ENCODE results near the gene ONECUT3. TPM values are rescaled to one million over a fixed set of nuclear protein-coding genes. Genes with fewer than 3 reads are reported as not detected.

Gene ONECUT3
- total RNA-seq, 1 experiment from 2014 or later, result 0.02 TPM

DNA sequence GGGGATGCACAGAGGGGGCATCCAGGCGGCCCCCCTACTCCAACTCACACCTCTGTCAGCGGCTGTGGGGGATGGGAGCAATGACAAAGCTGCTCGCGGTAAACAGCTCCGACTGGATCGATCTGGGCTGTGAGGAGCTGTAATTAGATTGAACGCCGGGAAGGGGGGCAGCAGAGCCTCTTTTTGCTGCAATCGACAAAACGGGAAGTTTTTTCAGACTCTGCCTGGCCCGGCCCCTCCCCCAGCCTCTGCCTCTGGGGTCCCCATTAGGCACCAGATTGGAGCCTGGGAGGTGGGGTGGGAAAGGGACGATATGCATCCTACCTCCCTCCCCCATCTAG is 16.3 kb downstream of the ONECUT3 start:
- Mint-ChIP-seq H3K27me3 (ENCODE audit: insufficient read depth, unreplicated experiment) (peaks cover 10% of the 10 kb centered on the region), H3K36me3 (ENCODE audit: insufficient read depth, unreplicated experiment) (no peaks in the 10 kb centered on the region), H3K4me3 (ENCODE audit: unreplicated experiment) (no peak overlapping the region), H3K4me1 (ENCODE audit: insufficient read depth, unreplicated experiment) (peaks cover 25% of the 10 kb centered on the region), H3K27ac (ENCODE audit: low read depth, unreplicated experiment) (no peak overlapping the region), H3K9me3 (ENCODE audit: unreplicated experiment) (peaks cover 8% of the 10 kb centered on the region)
- DNase-seq (ENCODE audit: unreplicated experiment), result no peak
- POLR2A ChIA-PET, result no interaction called here
- intact Hi-C loops (cut with micrococcal nuclease), result no loop called here
- CTCF ChIA-PET, result interaction anchor here (0.9 to 5.6 kb wide), 3 partner anchors 12 to 97 kb away, joined by 3 to 54 read pairs (median 11); no protein-coding TSS in a partner anchor
- BruUV-seq (replicated peaks), result no TSS peak
- TF ChIP-seq, protein P1, sequence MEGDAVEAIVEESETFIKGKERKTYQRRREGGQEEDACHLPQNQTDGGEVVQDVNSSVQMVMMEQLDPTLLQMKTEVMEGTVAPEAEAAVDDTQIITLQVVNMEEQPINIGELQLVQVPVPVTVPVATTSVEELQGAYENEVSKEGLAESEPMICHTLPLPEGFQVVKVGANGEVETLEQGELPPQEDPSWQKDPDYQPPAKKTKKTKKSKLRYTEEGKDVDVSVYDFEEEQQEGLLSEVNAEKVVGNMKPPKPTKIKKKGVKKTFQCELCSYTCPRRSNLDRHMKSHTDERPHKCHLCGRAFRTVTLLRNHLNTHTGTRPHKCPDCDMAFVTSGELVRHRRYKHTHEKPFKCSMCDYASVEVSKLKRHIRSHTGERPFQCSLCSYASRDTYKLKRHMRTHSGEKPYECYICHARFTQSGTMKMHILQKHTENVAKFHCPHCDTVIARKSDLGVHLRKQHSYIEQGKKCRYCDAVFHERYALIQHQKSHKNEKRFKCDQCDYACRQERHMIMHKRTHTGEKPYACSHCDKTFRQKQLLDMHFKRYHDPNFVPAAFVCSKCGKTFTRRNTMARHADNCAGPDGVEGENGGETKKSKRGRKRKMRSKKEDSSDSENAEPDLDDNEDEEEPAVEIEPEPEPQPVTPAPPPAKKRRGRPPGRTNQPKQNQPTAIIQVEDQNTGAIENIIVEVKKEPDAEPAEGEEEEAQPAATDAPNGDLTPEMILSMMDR (IDR thresholded peaks at IDR 0.05; ENCODE audit: unreplicated experiment), result no peak

GRCh38 chr19:1770866-1771576 is 17.7 kb downstream of the ONECUT3 start:
- no peaks in the 10 kb centered on the region for H3K27me3 Mint-ChIP-seq (ENCODE audit: insufficient read depth, unreplicated experiment)
- peaks cover 29% of the 10 kb centered on the region for H3K4me1 Mint-ChIP-seq (ENCODE audit: insufficient read depth, unreplicated experiment)
- ChIA-PET CTCF (interaction anchor here (0.5 to 5.6 kb wide), 10 partner anchors 10 to 269 kb away, joined by 3 to 54 read pairs (median 4); no protein-coding TSS in a partner anchor), POLR2A (interaction anchor here (0.7 to 2.1 kb wide), 5 partner anchors 24 to 178 kb away, joined by 3 to 8 read pairs (median 4); partner anchors contain the start of genes MBD3 and TCF3)
- BruUV-seq (replicated peaks), result no TSS peak
- H3K27ac Mint-ChIP-seq (ENCODE audit: low read depth, unreplicated experiment), result no peak overlapping the region
- peaks cover 8% of the 10 kb centered on the region for H3K9me3 Mint-ChIP-seq (ENCODE audit: unreplicated experiment)
- TF ChIP-seq, protein P1 (IDR thresholded peaks at IDR 0.05; ENCODE audit: unreplicated experiment), result no peak
- no peaks in the 10 kb centered on the region for H3K36me3 Mint-ChIP-seq (ENCODE audit: insufficient read depth, unreplicated experiment)
- H3K4me3 Mint-ChIP-seq (ENCODE audit: unreplicated experiment), result no peak overlapping the region
- DNase-seq (ENCODE audit: unreplicated experiment), result no peak
- intact Hi-C loops (cut with micrococcal nuclease), result no loop called here

GRCh38 chr19:1773184-1773583 is 19.9 kb downstream of the ONECUT3 start:
- H3K4me1 Mint-ChIP-seq (ENCODE audit: insufficient read depth, unreplicated experiment), result peaks cover 29% of the 10 kb centered on the region
- POLR2A ChIA-PET, result interaction anchor here (0.6 to 1.6 kb wide), 15 partner anchors 8 to 520 kb away, joined by 3 to 23 read pairs (median 3); partner anchors contain the start of genes MBD3, TCF3 and UQCR11
- BruUV-seq (replicated peaks), result no TSS peak
- peak overlapping the region; percentile 44 for H3K27ac Mint-ChIP-seq (ENCODE audit: low read depth, unreplicated experiment)
- peak overlapping the region; percentile 24 for H3K4me3 Mint-ChIP-seq (ENCODE audit: unreplicated experiment)
- H3K27me3 Mint-ChIP-seq (ENCODE audit: insufficient read depth, unreplicated experiment), result no peaks in the 10 kb centered on the region
- CTCF ChIA-PET, result interaction anchor here (0.6 to 5.6 kb wide), 9 partner anchors 9 to 265 kb away, joined by 3 to 54 read pairs (median 3); no protein-coding TSS in a partner anchor
- no peaks in the 10 kb centered on the region for H3K36me3 Mint-ChIP-seq (ENCODE audit: insufficient read depth, unreplicated experiment)
- intact Hi-C loops (cut with micrococcal nuclease), result no loop called here
- peak; percentile 93 for DNase-seq (ENCODE audit: unreplicated experiment)
- TF ChIP-seq, protein P1 (IDR thresholded peaks at IDR 0.05; ENCODE audit: unreplicated experiment), result no peak
- peaks cover 8% of the 10 kb centered on the region for H3K9me3 Mint-ChIP-seq (ENCODE audit: unreplicated experiment)

DNA sequence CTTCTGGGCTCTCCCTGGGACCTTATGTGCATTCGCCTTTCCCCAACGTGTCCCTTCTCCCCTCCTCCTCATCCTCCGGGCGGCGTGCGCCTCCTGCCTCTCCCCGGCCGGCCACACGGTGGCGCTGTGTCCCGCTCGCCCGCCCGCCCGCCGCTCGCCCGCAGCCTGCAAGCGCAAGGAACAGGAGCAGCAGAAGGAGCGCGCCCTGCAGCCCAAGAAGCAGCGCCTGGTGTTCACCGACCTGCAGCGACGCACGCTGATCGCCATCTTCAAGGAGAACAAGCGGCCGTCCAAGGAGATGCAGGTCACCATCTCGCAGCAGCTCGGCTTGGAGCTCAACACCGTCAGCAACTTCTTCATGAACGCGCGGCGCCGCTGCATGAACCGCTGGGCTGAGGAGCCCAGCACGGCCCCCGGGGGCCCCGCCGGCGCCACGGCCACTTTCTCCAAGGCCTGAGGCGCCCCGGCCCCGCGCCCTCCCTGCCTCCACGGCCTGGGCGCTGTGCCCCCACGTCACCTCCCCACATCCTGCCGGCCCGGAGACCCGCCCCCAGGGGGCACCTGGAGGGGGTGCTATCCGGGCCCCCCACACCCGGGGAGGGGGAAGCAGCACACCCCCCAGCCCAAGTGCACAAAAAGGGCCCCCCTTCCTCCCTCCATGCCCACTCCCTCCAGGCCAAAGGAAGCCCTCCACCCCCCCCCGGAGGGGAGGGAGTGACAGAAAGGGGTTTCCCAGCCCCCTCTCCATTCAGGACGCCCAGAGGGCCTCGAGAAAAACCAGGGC is 21.9 kb downstream of the ONECUT3 start:
- ChIA-PET POLR2A (no interaction called here), CTCF (interaction anchor here (0.6 kb wide), 1 partner anchor 733 kb away, joined by 3 read pairs; no protein-coding TSS in a partner anchor)
- TF ChIP-seq, protein P1 (IDR thresholded peaks at IDR 0.05; ENCODE audit: unreplicated experiment), result peak; percentile 72
- peak overlapping the region; percentile 43 for H3K4me3 Mint-ChIP-seq (ENCODE audit: unreplicated experiment)
- H3K9me3 Mint-ChIP-seq (ENCODE audit: unreplicated experiment), result peaks cover 8% of the 10 kb centered on the region
- DNase-seq (ENCODE audit: unreplicated experiment), result no peak
- intact Hi-C loops (cut with micrococcal nuclease), result no loop called here
- peak overlapping the region; percentile 74 for H3K27ac Mint-ChIP-seq (ENCODE audit: low read depth, unreplicated experiment)
- no peaks in the 10 kb centered on the region for H3K36me3 Mint-ChIP-seq (ENCODE audit: insufficient read depth, unreplicated experiment)
- no TSS peak for BruUV-seq (replicated peaks)
- H3K27me3 Mint-ChIP-seq (ENCODE audit: insufficient read depth, unreplicated experiment), result no peaks in the 10 kb centered on the region
- H3K4me1 Mint-ChIP-seq (ENCODE audit: insufficient read depth, unreplicated experiment), result peaks cover 34% of the 10 kb centered on the region

Measured in MCF 10A (cell line).